HepG2 (cell line): ENCODE results near the gene APEX2. TPM values are rescaled to one million over a fixed set of nuclear protein-coding genes. Genes with fewer than 3 reads are reported as not detected.

Source experiments
- EZH2 ChIP-seq: conservative IDR thresholded peaks from 2 replicates; pipeline ENCODE4 v1.6.1; 2012; ENCODE audit warnings: mild to moderate bottlenecking, low read depth, low read length, moderate library complexity
- KAT7 ChIP-seq: IDR thresholded peaks from 2 replicates; pipeline ENCODE4 v1.6.1; 2018; ENCODE audit warnings: borderline replicate concordance, missing compliant biosample characterization
- RAD51 ChIP-seq: fragments of 450-650 bp; IDR thresholded peaks from 2 replicates; pipeline ENCODE4 v1.6.1; 2016; ENCODE audit warnings: borderline replicate concordance
- SP140L ChIP-seq: sonication (generic); formaldehyde crosslinking; IDR thresholded peaks from 2 replicates; pipeline ENCODE4 v1.4.0; 2020; ENCODE audit warnings: missing genetic modification reagents, borderline replicate concordance
- ZNF224 ChIP-seq: sonication (generic); formaldehyde crosslinking; IDR thresholded peaks from 2 replicates; pipeline ENCODE4 v1.5.0; 2020; ENCODE audit warnings: mild to moderate bottlenecking, missing genetic modification reagents
- polyA plus RNA-seq, 8 experiments: library from polyadenylated mRNA; depleted of rRNA in 3 of 8; stranded (reverse) in 7 of 8; unstranded in 1 of 8; fragments of >200 nt; fragmentation: Illumina TruSeq in 4 of 8; extraction: Trizol in 4 of 8; gene quantifications; 2 replicates each; pipeline versions ENCODE4 v1.2.1 to v1.2.3, GENCODE V29; 2011 to 2016; ENCODE audit warnings: low read depth in 4 of 8, missing spikeins in 1 of 8, mixed read lengths in 1 of 8; ENCODE audit not compliant: insufficient read depth in 1 of 8
- total RNA-seq, 5 experiments: library from RNA; depleted of rRNA; stranded (reverse); fragments of >200 nt; fragmentation: Illumina TruSeq; extraction: Trizol; gene quantifications; 2 replicates each; pipeline ENCODE4 v1.2.3, GENCODE V29; 2016; ENCODE audit warnings: low read depth in 1 of 5
- TF ChIP-seq, protein P1 (sequence below): sonication (generic); formaldehyde crosslinking; IDR thresholded peaks from 2 replicates; pipeline ENCODE4 v1.9.0; 2021; ENCODE audit warnings: mild to moderate bottlenecking, missing genetic modification reagents
- TF ChIP-seq, protein P2 (sequence below), 2 experiments: fragments of 450-650 bp in 1 of 2; sonication (generic) in 1 of 2; formaldehyde crosslinking in 1 of 2; IDR thresholded peaks; 2 replicates each; pipeline versions ENCODE4 v1.6.1 to v1.8.0; 2016 to 2022; ENCODE audit warnings: antibody characterized with exemption in 1 of 2, mild to moderate bottlenecking in 1 of 2, missing genetic modification reagents in 1 of 2

APEX2 gene
- total and polyA plus RNA-seq, 2 of the 13 experiments (the other 11 are each of a cell fraction or from before 2014, with no cell fraction given), result 12.7 to 17.8 TPM

DNA sequence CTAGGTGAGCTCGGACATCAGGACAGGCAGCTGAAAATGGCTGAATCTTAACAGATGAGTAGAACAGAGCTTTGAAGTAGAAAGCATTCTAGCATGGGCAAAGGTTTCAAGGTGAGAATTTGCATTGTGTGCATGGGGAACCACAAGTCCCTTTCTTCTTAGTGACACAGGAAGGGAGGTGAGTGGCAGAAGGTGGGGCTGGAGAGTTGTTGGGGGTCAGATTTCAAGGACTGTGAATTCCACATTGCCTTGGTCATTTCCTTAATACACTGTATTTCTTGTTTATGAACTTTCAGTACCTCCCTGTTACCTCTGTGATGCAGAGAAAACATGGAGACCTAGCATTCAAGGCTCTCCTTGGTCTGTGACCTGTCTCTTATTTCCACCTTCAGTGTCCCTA lies 4.1 kb downstream of the APEX2 start (continued):
- TF ChIP-seq, protein P1, sequence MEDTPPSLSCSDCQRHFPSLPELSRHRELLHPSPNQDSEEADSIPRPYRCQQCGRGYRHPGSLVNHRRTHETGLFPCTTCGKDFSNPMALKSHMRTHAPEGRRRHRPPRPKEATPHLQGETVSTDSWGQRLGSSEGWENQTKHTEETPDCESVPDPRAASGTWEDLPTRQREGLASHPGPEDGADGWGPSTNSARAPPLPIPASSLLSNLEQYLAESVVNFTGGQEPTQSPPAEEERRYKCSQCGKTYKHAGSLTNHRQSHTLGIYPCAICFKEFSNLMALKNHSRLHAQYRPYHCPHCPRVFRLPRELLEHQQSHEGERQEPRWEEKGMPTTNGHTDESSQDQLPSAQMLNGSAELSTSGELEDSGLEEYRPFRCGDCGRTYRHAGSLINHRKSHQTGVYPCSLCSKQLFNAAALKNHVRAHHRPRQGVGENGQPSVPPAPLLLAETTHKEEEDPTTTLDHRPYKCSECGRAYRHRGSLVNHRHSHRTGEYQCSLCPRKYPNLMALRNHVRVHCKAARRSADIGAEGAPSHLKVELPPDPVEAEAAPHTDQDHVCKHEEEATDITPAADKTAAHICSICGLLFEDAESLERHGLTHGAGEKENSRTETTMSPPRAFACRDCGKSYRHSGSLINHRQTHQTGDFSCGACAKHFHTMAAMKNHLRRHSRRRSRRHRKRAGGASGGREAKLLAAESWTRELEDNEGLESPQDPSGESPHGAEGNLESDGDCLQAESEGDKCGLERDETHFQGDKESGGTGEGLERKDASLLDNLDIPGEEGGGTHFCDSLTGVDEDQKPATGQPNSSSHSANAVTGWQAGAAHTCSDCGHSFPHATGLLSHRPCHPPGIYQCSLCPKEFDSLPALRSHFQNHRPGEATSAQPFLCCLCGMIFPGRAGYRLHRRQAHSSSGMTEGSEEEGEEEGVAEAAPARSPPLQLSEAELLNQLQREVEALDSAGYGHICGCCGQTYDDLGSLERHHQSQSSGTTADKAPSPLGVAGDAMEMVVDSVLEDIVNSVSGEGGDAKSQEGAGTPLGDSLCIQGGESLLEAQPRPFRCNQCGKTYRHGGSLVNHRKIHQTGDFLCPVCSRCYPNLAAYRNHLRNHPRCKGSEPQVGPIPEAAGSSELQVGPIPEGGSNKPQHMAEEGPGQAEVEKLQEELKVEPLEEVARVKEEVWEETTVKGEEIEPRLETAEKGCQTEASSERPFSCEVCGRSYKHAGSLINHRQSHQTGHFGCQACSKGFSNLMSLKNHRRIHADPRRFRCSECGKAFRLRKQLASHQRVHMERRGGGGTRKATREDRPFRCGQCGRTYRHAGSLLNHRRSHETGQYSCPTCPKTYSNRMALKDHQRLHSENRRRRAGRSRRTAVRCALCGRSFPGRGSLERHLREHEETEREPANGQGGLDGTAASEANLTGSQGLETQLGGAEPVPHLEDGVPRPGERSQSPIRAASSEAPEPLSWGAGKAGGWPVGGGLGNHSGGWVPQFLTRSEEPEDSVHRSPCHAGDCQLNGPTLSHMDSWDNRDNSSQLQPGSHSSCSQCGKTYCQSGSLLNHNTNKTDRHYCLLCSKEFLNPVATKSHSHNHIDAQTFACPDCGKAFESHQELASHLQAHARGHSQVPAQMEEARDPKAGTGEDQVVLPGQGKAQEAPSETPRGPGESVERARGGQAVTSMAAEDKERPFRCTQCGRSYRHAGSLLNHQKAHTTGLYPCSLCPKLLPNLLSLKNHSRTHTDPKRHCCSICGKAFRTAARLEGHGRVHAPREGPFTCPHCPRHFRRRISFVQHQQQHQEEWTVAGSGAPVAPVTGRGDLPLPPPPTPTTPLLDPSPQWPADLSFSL (CRISPR knock-in tag), result no peak
- no peak for TF ChIP-seq SP140L (CRISPR knock-in tag)
- TF ChIP-seq, protein P2, sequence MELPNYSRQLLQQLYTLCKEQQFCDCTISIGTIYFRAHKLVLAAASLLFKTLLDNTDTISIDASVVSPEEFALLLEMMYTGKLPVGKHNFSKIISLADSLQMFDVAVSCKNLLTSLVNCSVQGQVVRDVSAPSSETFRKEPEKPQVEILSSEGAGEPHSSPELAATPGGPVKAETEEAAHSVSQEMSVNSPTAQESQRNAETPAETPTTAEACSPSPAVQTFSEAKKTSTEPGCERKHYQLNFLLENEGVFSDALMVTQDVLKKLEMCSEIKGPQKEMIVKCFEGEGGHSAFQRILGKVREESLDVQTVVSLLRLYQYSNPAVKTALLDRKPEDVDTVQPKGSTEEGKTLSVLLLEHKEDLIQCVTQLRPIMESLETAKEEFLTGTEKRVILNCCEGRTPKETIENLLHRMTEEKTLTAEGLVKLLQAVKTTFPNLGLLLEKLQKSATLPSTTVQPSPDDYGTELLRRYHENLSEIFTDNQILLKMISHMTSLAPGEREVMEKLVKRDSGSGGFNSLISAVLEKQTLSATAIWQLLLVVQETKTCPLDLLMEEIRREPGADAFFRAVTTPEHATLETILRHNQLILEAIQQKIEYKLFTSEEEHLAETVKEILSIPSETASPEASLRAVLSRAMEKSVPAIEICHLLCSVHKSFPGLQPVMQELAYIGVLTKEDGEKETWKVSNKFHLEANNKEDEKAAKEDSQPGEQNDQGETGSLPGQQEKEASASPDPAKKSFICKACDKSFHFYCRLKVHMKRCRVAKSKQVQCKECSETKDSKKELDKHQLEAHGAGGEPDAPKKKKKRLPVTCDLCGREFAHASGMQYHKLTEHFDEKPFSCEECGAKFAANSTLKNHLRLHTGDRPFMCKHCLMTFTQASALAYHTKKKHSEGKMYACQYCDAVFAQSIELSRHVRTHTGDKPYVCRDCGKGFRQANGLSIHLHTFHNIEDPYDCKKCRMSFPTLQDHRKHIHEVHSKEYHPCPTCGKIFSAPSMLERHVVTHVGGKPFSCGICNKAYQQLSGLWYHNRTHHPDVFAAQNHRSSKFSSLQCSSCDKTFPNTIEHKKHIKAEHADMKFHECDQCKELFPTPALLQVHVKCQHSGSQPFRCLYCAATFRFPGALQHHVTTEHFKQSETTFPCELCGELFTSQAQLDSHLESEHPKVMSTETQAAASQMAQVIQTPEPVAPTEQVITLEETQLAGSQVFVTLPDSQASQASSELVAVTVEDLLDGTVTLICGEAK (IDR thresholded peaks at IDR 0.05), result no peak
- TF ChIP-seq, protein P2 (CRISPR knock-in tag; IDR thresholded peaks at IDR 0.05), result no peak
- no peak for TF ChIP-seq KAT7
- TF ChIP-seq EZH2, result no peak
- no peak for TF ChIP-seq ZNF224
- TF ChIP-seq RAD51, result no peak
